ENCODE results near the gene DCTD. TPM values are rescaled to one million over a fixed set of nuclear protein-coding genes. Genes with fewer than 3 reads are reported as not detected.

The DCTD gene
- total and polyA plus RNA-seq, 2 of the 13 experiments (the other 11 are each of a cell fraction or from before 2014, with no cell fraction given), result 85.1 to 95.3 TPM

- TF ChIP-seq MZF1 (CRISPR knock-in tag; IDR thresholded peaks at IDR 0.05; ENCODE audit: borderline replicate concordance), result no peak
- peak; percentile 69; the same call in 1 of the 2 replicates for TF ChIP-seq ZBTB38 (CRISPR knock-in tag; IDR thresholded peaks at IDR 0.05)
- no peak for TF ChIP-seq ZNF598 (CRISPR knock-in tag; IDR thresholded peaks at IDR 0.05; ENCODE audit: borderline replicate concordance)
- TF ChIP-seq NFAT5 (CRISPR knock-in tag; IDR thresholded peaks at IDR 0.05), result 0 out of 2 replicates have a peak, but pooled peaks have one; percentile 20
- no peak for TF ChIP-seq ELF1 (CRISPR knock-in tag; IDR thresholded peaks at IDR 0.05)
- 0 out of 2 replicates have a peak, but pooled peaks have one; percentile 16 for TF ChIP-seq SPEN (CRISPR knock-in tag; IDR thresholded peaks at IDR 0.05; ENCODE audit: low read depth)
- no peak for TF ChIP-seq MAZ (IDR thresholded peaks at IDR 0.05; ENCODE audit: borderline replicate concordance, low read depth, low read length)
- peak; percentile 73 for TF ChIP-seq MAZ (CRISPR knock-in tag; IDR thresholded peaks at IDR 0.05; ENCODE audit: low read depth)
- 0 out of 2 replicates have a peak, but pooled peaks have one; percentile 65 for TF ChIP-seq ZNF709 (CRISPR knock-in tag; IDR thresholded peaks at IDR 0.05)
- peak; percentile 59; the same call in 1 of the 2 replicates for TF ChIP-seq EED (CRISPR knock-in tag; IDR thresholded peaks at IDR 0.05)
- no peak for TF ChIP-seq ZBTB3 (CRISPR knock-in tag; IDR thresholded peaks at IDR 0.05; ENCODE audit: borderline replicate concordance, low read depth)
- peak; percentile 27; the same call in 1 of the 2 replicates for TF ChIP-seq ZNF670 (CRISPR knock-in tag; IDR thresholded peaks at IDR 0.05; ENCODE audit: borderline replicate concordance)
- TF ChIP-seq ZNF792 (CRISPR knock-in tag; IDR thresholded peaks at IDR 0.05), result peak; percentile 68
- TF ChIP-seq CREB3 (CRISPR knock-in tag; IDR thresholded peaks at IDR 0.05), result no peak
- TF ChIP-seq PITX1 (CRISPR knock-in tag; IDR thresholded peaks at IDR 0.05), result 0 out of 2 replicates have a peak, but pooled peaks have one; percentile 45
- peak; percentile 63 for TF ChIP-seq PHF8 (CRISPR knock-in tag; IDR thresholded peaks at IDR 0.05)
- TF ChIP-seq PHF21A (CRISPR knock-in tag; IDR thresholded peaks at IDR 0.05), result no peak
- no peak for TF ChIP-seq WIZ (CRISPR knock-in tag; IDR thresholded peaks at IDR 0.05)
- TF ChIP-seq ZNF782 (CRISPR knock-in tag; IDR thresholded peaks at IDR 0.05; ENCODE audit: borderline replicate concordance), result 0 out of 2 replicates have a peak, but pooled peaks have one; percentile 32
- no peak for TF ChIP-seq SNAI1 (CRISPR knock-in tag; IDR thresholded peaks at IDR 0.05; ENCODE audit: borderline replicate concordance)
- peak; percentile 97 for TF ChIP-seq ZNF777 (CRISPR knock-in tag; IDR thresholded peaks at IDR 0.05)
- TF ChIP-seq TEAD2 (CRISPR knock-in tag; IDR thresholded peaks at IDR 0.05), result 0 out of 2 replicates have a peak, but pooled peaks have one; percentile 53
- peak; percentile 53; the same call in 1 of the 2 replicates for TF ChIP-seq KAT8 (CRISPR knock-in tag; IDR thresholded peaks at IDR 0.05)
- peak; percentile 51; the same call in 1 of the 2 replicates for TF ChIP-seq ARNTL (CRISPR knock-in tag; IDR thresholded peaks at IDR 0.05)
- no peak; the same call in 1 of the 2 replicates for TF ChIP-seq ZC3H13 (CRISPR knock-in tag; IDR thresholded peaks at IDR 0.05)
Measured at GRCh38 chr4:182917182-182918043, at the start of gene DCTD (continued).

All from HepG2 (cell line).